ENCODE results near the gene RBM20. TPM values are rescaled to one million over a fixed set of nuclear protein-coding genes. Genes with fewer than 3 reads are reported as not detected.

The RBM20 gene
- total and polyA plus RNA-seq, 10 of the 15 experiments (the other 5 are each of a cell fraction or from before 2014, with no cell fraction given): 0.04 to 0.26 (median 0.15) TPM

DNA sequence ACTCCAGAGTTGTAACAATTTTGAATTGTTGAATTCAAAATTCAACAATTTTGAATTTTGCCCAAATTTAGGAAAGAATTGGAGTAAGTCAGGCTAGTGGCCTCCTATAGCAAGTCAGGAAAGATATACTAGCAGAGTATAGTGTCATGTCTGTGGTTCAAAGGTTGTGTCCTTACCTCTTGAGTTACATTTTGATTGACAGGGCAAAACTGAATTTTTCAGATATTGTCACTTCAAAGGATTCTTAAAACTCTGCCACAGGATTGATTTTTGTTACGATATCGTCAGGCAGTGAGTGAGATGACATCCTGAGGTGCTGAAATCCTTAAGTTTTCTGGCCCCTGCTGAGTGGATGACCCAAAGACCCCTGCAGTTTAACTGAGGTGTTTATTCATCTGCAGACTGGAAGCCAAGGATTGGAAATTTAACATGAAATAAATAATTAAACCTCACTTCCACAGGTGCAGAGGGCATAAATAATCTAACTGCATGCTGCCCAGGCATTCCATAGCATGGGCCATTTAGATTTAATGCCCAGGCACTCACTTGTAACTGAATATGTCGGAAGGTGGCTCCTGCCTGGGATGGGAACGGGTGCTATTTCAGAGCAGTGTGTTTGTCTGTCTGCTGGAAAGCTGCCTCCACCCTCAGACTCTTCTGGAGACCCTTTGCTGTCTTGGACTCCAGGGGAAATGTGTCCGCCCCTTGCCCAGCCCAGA is 50.8 kb downstream of the RBM20 start:
- no TSS peak for BruUV-seq (replicated peaks)
- Histone ChIP-seq H3K27me3 (replicated peaks in 1 of 2; ENCODE audit: control insufficient read depth in 2 of 2, insufficient read depth in 2 of 2, low read length in 1 of 2) (peaks cover 0 to 5% of the 10 kb centered on the region in 2 experiments; a peak in 1 of 4 replicates), H2AFZ (ENCODE audit: control insufficient read depth, low read depth, low read length) (no peak overlapping the region), H3K27ac (ENCODE audit: control insufficient read depth, insufficient read depth) (no peak overlapping the region), H4K20me1 (ENCODE audit: control insufficient read depth, insufficient read depth) (no peaks in the 10 kb centered on the region), H3K9me3 (replicated peaks; ENCODE audit: control insufficient read depth, insufficient read depth, low read length) (peaks cover 3% of the 10 kb centered on the region), H3K36me3 (ENCODE audit: control insufficient read depth in 2 of 2, insufficient read depth in 2 of 2, low read length in 1 of 2) (no peaks in the 10 kb centered on the region), H3K4me1 (ENCODE audit: control insufficient read depth, insufficient read depth, low read length) (no peaks in the 10 kb centered on the region), H3K4me3 (no peak overlapping the region), H3K79me2 (ENCODE audit: control insufficient read depth, insufficient read depth, low read length) (no peaks in the 10 kb centered on the region), H3K9ac (ENCODE audit: control insufficient read depth, insufficient read depth, low read length) (no peak overlapping the region), H3K4me2 (ENCODE audit: control insufficient read depth, insufficient read depth) (no peak overlapping the region)
- ATAC-seq (no peak), DNase-seq (ENCODE audit: low read depth, low spot score) (no peak), FAIRE-seq (no peak)
- no peak for TF ChIP-seq POLR2A (IDR thresholded peaks at IDR 0.05; ENCODE audit: low read depth, low read length)
- intact Hi-C loops (cut with micrococcal nuclease; ENCODE audit: unreplicated experiment): no loop called here
- 54% methylated on average over 5 of the region's 5 CpGs for WGBS (ENCODE audit: insufficient coverage, insufficient replicate concordance, low lambda C conversion rate, missing lambda C conversion rate)
- ChIA-PET RAD21 (ENCODE audit: unreplicated experiment) (no interaction called here), SMC1A (ENCODE audit: uncharacterized antibody, unreplicated experiment) (interaction anchor here (0.8 kb wide), 1 partner anchor 12 kb away, joined by 3 read pairs; no protein-coding TSS in a partner anchor), CTCF (interaction anchor here (1.3 kb wide), 1 partner anchor 12 kb away, joined by 5 read pairs; no protein-coding TSS in a partner anchor), POLR2A (no interaction called here)
- in situ Hi-C loops (cut with MboI): no loop called here

DNA sequence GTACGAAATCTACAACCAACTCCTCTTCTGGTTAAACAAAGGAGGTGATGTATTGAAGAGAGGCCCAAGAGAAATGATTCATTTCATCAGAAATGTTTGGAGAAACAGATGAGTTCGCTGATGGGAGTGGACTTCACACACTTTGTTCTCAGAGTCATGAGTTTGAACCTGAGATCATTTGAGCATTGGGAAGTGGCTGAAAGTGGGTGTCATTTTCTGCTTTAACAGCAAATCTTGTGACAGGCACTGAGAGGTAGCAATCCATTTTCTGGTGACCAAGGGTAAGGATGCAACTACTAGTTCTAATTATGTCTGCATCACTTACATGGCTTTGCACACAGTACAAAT is 51.4 kb downstream of the RBM20 start:
- 24% methylated on average over 2 of the region's 2 CpGs for WGBS (ENCODE audit: insufficient coverage, insufficient replicate concordance, low lambda C conversion rate, missing lambda C conversion rate)
- no peak overlapping the region for H3K9ac ChIP-seq (ENCODE audit: control insufficient read depth, insufficient read depth, low read length)
- ChIA-PET RAD21 (ENCODE audit: unreplicated experiment) (no interaction called here), POLR2A (no interaction called here), CTCF (no interaction called here), SMC1A (ENCODE audit: uncharacterized antibody, unreplicated experiment) (no interaction called here)
- H4K20me1 ChIP-seq (ENCODE audit: control insufficient read depth, insufficient read depth): no peaks in the 10 kb centered on the region
- no peak overlapping the region for H3K4me3 ChIP-seq
- no peak overlapping the region for H3K27ac ChIP-seq (ENCODE audit: control insufficient read depth, insufficient read depth)
- no peak for DNase-seq (ENCODE audit: low read depth, low spot score)
- H2AFZ ChIP-seq (ENCODE audit: control insufficient read depth, low read depth, low read length): no peak overlapping the region
- TF ChIP-seq EED (IDR thresholded peaks at IDR 0.05; ENCODE audit: low read depth) (no peak), NFYB (IDR thresholded peaks at IDR 0.05; ENCODE audit: insufficient read depth, low read depth, low read length) (no peak), ZNF217 (IDR thresholded peaks at IDR 0.05) (no peak)
- BruUV-seq (replicated peaks): no TSS peak
- ATAC-seq: no peak
- intact Hi-C loops (cut with micrococcal nuclease; ENCODE audit: unreplicated experiment): no loop called here
- no peaks in the 10 kb centered on the region for H3K79me2 ChIP-seq (ENCODE audit: control insufficient read depth, insufficient read depth, low read length)
- peaks cover 0 to 5% of the 10 kb centered on the region in 2 experiments; a peak in 1 of 4 replicates for H3K27me3 ChIP-seq (replicated peaks in 1 of 2; ENCODE audit: control insufficient read depth in 2 of 2, insufficient read depth in 2 of 2, low read length in 1 of 2)
- peaks cover 3% of the 10 kb centered on the region; the same call in 1 of the 2 replicates for H3K4me1 ChIP-seq (ENCODE audit: control insufficient read depth, insufficient read depth, low read length)
- H3K9me3 ChIP-seq (replicated peaks; ENCODE audit: control insufficient read depth, insufficient read depth, low read length): peaks cover 3% of the 10 kb centered on the region
- in situ Hi-C loops (cut with MboI): no loop called here
- H3K36me3 ChIP-seq (ENCODE audit: control insufficient read depth in 2 of 2, insufficient read depth in 2 of 2, low read length in 1 of 2): no peaks in the 10 kb centered on the region
- FAIRE-seq: no peak
- no peak overlapping the region for H3K4me2 ChIP-seq (ENCODE audit: control insufficient read depth, insufficient read depth)

Data from GM12878 (cell line).